Right forelimb (tissue), 1 donor: ENCODE results near the gene BRD2.

Source experiments
- DNase-seq: peaks from one replicate; pipeline ENCODE4 v3.0.0-alpha.2; 2018

Gene BRD2

GRCh38 chr6:33001685-33002084 is 33.3 kb downstream of the BRD2 start:
- DNase-seq, result no peak

GRCh38 chr6:33004940-33005339 is 36.5 kb downstream of the BRD2 start:
- no peak for DNase-seq

GRCh38 chr6:33007831-33008400 is 39.5 kb downstream of the BRD2 start:
- no peak for DNase-seq

GRCh38 chr6:33008944-33009861 is 40.8 kb downstream of the BRD2 start, which contains the start of gene HLA-DOA:
HLA-DOA (minus strand) TSS chr6:33009591.
- peak; percentile 52 for DNase-seq

- DNase-seq, result no peak
Observed at GRCh38 chr6:33010356-33010755, 42.0 kb downstream of the BRD2 start.

GRCh38 chr6:33013608-33014007 is 45.2 kb downstream of the BRD2 start:
- no peak for DNase-seq

- DNase-seq, result peak; percentile 61
Observed at GRCh38 chr6:33014841-33015634, 46.6 kb downstream of the BRD2 start.

- no peak for DNase-seq
Observed at GRCh38 chr6:33015798-33016197, 47.4 kb downstream of the BRD2 start.

- no peak for DNase-seq
Observed at GRCh38 chr6:33017018-33017417, 48.6 kb downstream of the BRD2 start.

GRCh38 chr6:33017694-33018353 is 49.4 kb downstream of the BRD2 start:
- no peak for DNase-seq

- no peak for DNase-seq
Observed at GRCh38 chr6:33018418-33018817, 50.0 kb downstream of the BRD2 start.

GRCh38 chr6:33018904-33019303 is 50.5 kb downstream of the BRD2 start:
- no peak for DNase-seq

- no peak for DNase-seq
Observed at GRCh38 chr6:33019372-33019771, 51.0 kb downstream of the BRD2 start.

- no peak for DNase-seq
Observed at GRCh38 chr6:33021917-33022316, 53.5 kb downstream of the BRD2 start.

GRCh38 chr6:33023536-33023935 is 55.1 kb downstream of the BRD2 start:
- DNase-seq, result no peak

GRCh38 chr6:33024521-33024920 is 56.1 kb downstream of the BRD2 start:
- DNase-seq, result no peak

- DNase-seq, result no peak
Observed at GRCh38 chr6:33028220-33028849, 59.9 kb downstream of the BRD2 start.

- no peak for DNase-seq
Observed at GRCh38 chr6:33029328-33030184, 61.2 kb downstream of the BRD2 start.

- no peak for DNase-seq
Observed at GRCh38 chr6:33030245-33030644, 61.9 kb downstream of the BRD2 start.
